Measurements from ENCODE around the gene RHNO1.

Gene RHNO1

DNA sequence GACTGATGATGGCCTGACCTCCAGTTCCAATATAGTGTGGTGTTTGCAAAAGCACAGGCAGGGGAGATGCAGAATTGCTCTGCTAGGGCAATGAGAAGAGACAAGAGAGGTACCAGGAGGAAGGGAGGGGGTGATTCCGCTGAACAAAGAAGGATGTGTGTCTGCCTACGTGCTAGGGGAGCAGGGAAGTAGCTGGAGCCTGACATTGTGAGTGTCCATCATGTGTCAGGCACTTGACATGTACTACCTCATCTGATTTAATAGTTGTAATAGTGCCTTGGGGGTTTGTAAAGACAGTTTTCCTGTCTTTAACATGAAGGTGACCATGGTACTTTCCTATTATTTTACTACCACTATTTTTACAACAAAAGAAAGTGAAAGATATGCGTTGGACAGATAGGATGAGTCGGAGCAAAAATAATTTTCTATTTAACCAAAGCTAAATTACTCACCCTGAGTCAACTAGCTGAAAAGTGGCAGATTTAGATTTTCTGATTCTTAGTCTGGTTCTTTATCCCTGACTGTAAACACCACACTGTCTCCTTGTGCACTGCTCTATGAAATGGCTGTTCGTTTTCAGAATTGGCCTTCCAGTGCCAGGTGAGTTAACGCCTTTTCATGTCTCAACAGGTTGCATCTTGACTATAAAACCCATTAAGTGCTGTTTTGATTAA lies 48.4 kb downstream of the RHNO1 start:
- no peak for DNase-seq (ENCODE audit: low read depth)
- no peak overlapping the region for H3K4me3 ChIP-seq (ENCODE audit: low read length)
- TF ChIP-seq, protein P1, sequence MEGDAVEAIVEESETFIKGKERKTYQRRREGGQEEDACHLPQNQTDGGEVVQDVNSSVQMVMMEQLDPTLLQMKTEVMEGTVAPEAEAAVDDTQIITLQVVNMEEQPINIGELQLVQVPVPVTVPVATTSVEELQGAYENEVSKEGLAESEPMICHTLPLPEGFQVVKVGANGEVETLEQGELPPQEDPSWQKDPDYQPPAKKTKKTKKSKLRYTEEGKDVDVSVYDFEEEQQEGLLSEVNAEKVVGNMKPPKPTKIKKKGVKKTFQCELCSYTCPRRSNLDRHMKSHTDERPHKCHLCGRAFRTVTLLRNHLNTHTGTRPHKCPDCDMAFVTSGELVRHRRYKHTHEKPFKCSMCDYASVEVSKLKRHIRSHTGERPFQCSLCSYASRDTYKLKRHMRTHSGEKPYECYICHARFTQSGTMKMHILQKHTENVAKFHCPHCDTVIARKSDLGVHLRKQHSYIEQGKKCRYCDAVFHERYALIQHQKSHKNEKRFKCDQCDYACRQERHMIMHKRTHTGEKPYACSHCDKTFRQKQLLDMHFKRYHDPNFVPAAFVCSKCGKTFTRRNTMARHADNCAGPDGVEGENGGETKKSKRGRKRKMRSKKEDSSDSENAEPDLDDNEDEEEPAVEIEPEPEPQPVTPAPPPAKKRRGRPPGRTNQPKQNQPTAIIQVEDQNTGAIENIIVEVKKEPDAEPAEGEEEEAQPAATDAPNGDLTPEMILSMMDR (conservative IDR thresholded peaks at IDR 0.05; ENCODE audit: low read length), result no peak

DNA sequence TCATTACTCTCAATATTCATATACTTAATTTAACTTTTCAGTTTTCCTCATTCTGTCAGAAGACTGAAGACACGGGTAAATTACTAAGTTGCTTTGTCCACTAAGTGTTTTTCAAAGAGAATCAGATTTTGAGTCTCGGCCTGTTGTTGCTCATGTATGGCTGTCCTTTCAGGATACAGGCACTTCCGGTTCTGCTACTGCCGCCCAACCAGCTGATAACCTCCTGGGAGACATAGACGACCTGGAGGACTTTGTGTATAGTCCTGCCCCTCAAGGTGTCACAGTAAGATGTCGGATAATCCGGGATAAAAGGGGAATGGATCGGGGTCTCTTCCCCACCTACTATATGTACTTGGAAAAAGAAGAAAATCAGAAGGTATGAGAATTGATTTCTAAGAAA lies 53.8 kb downstream of the RHNO1 start:
- no peak overlapping the region for H3K4me3 ChIP-seq (ENCODE audit: low read length)
- TF ChIP-seq, protein P1 (conservative IDR thresholded peaks at IDR 0.05; ENCODE audit: low read length), result no peak
- DNase-seq (ENCODE audit: low read depth), result no peak

DNA sequence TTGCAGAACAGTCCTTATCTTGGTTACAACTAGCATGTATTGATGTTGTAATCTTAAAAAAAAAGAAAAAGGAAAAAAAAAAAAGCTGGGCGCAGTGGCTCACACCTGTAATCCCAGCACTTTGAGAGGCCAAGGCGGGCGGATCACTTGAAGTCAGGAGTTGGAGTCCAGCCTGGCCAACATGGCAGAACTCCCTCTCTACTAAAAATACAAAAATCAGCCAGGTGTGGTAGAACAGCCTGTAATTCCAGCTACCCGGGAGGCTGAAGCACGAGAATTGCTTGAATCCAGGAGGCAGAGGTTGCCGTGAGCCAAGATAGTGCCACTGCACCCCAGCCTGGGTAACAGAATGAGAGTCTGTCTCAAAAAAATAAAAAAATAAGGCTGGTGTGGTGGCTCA lies 56.6 kb downstream of the RHNO1 start:
- H3K4me3 ChIP-seq (ENCODE audit: low read length), result no peak overlapping the region
- no peak for DNase-seq (ENCODE audit: low read depth)
- TF ChIP-seq, protein P1 (conservative IDR thresholded peaks at IDR 0.05; ENCODE audit: low read length), result no peak

DNA sequence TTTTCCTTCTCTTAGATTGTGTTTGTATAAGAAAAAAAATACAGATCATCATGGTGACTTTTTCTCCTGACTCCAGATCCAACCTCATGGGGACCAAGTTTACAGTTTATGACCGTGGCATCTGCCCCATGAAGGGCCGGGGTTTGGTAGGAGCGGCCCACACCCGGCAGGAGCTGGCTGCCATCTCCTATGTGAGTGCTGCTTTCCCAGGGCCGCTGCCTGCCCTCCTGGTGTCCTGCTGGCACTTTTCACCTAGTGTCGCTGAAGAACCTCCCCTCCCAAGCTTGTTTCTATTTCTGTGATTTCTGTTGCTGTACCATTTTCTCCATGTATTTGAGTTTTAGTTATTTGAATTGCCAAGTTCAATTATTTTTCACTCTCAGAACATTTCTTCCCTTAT lies 57.3 kb downstream of the RHNO1 start:
- TF ChIP-seq, protein P1 (conservative IDR thresholded peaks at IDR 0.05; ENCODE audit: low read length), result no peak
- DNase-seq (ENCODE audit: low read depth), result no peak
- H3K4me3 ChIP-seq (ENCODE audit: low read length), result no peak overlapping the region

DNA sequence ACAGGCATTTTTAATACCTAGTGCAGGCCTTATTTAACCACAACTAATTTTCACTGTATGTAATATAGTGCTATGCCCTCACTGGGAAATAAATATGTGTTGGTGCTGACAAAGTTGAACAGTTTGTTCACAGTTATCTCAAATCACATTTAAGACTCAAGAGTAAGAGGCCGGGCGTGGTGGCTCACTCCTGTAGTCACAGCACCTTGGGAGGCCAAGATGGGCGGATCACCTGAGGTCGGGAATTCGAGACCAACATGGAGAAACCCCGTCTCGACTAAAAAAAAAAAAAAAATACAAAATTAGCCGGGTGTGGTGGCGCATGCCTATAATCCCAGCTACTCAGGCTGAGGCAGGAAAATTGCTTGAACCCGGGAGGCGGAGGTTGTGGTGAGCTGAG lies 59.3 kb downstream of the RHNO1 start:
- no peak overlapping the region for H3K4me3 ChIP-seq (ENCODE audit: low read length)
- TF ChIP-seq, protein P1 (conservative IDR thresholded peaks at IDR 0.05; ENCODE audit: low read length), result no peak
- DNase-seq (ENCODE audit: low read depth), result no peak

DNA sequence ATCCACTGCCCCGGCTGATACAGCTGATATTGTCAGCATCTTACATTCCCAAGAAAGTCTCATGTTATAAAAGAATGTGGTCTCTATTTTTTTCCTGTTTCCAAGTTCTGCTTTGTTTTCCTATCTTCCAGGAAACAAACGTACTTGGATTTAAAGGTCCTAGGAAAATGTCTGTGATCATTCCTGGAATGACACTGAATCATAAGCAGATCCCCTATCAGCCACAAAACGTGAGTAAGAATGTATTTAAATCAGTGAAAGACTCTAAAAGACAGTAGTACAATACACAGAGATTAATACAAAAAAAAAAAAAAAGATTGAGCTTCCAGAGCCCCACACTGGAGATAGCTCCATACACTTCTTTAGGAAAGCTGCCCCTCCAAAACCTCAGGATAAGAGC lies 60.5 kb downstream of the RHNO1 start:
- no peak for DNase-seq (ENCODE audit: low read depth)
- no peak overlapping the region for H3K4me3 ChIP-seq (ENCODE audit: low read length)
- TF ChIP-seq, protein P1 (conservative IDR thresholded peaks at IDR 0.05; ENCODE audit: low read length), result no peak
